ENCODE measurements around the gene CTF1.

GRCh38 chr16:30903596-30903995 lies 7.2 kb downstream of the CTF1 start:
- no peak for TF ChIP-seq CTCF (IDR thresholded peaks at IDR 0.05; ENCODE audit: low read depth, low read length, missing input control)
- TF ChIP-seq RAD21 (IDR thresholded peaks at IDR 0.05) = no peak
- no peak for TF ChIP-seq FOXA1 (IDR thresholded peaks at IDR 0.05)
- no peak for TF ChIP-seq JUND (IDR thresholded peaks at IDR 0.05)
- TF ChIP-seq SP1 (IDR thresholded peaks at IDR 0.05) = no peak
- TF ChIP-seq GABPA (IDR thresholded peaks at IDR 0.05 in 1 of 2, conservative IDR thresholded peaks at IDR 0.05 in 1 of 2) = peak; percentile 46 to 72
- no peak for TF ChIP-seq YY1 (IDR thresholded peaks at IDR 0.05)
- TF ChIP-seq HNF4A (conservative IDR thresholded peaks at IDR 0.05) = no peak
- no peak for TF ChIP-seq MAX (IDR thresholded peaks at IDR 0.05)
- TF ChIP-seq HNF4G (IDR thresholded peaks at IDR 0.05) = no peak
- no peak for TF ChIP-seq RXRA (IDR thresholded peaks at IDR 0.05)
- no peak for TF ChIP-seq TAF1 (conservative IDR thresholded peaks at IDR 0.05)
